Measurements from ENCODE around the gene GSS. TPM values are rescaled to one million over a fixed set of nuclear protein-coding genes. Genes with fewer than 3 reads are reported as not detected.

Gene GSS
- total and polyA plus RNA-seq, 4 experiments from 2014 or later = 32.2 to 43.3 (median 39.8) TPM

- H3K36me3 ChIP-seq (ENCODE audit: insufficient read depth, low read length) = peaks cover 54% of the 10 kb centered on the region
- H3K4me3 ChIP-seq (ENCODE audit: low read length in 2 of 2) = no peak overlapping the region
- intact Hi-C loops (cut with micrococcal nuclease) = no loop called here
- H3K27me3 Mint-ChIP-seq = no peaks in the 10 kb centered on the region
- no peaks in the 10 kb centered on the region for H3K9me3 ChIP-seq (ENCODE audit: control insufficient read depth in 1 of 2, low read length in 2 of 2)
- no peak for DNase-seq
- no peak overlapping the region for H3K4me3 Mint-ChIP-seq
- H3K4me1 Mint-ChIP-seq = peaks cover 2 to 8% (median 5%) of the 10 kb centered on the region in 4 donors
- no peaks in the 10 kb centered on the region for H3K27me3 ChIP-seq (ENCODE audit: insufficient read depth, low read length)
- peaks cover 0 to 3% (median 0%) of the 10 kb centered on the region in 8 donors for H3K9me3 Mint-ChIP-seq
- peaks cover 35 to 78% of the 10 kb centered on the region in 2 donors for H3K36me3 Mint-ChIP-seq
- peak overlapping the region in 1 of 7 donors; percentile 51 for H3K27ac Mint-ChIP-seq
- H3K4me1 ChIP-seq (ENCODE audit: insufficient read depth, low read length) = no peaks in the 10 kb centered on the region
- POLR2A ChIA-PET (ENCODE audit: partially characterized antibody) = no interaction called here
- CTCF ChIA-PET (ENCODE audit: partially characterized antibody) = interaction anchor here (1.1 to 1.7 kb wide), 3 partner anchors 121 to 167 kb away, joined by 3 to 5 read pairs (median 4); no protein-coding TSS in a partner anchor
- H3K27ac ChIP-seq (ENCODE audit: low read depth, low read length) = no peak overlapping the region
Measured at GRCh38 chr20:35001596-35002362, 46.2 kb upstream of the GSS start.

GRCh38 chr20:35000922-35001595 lies 45.5 kb upstream of the GSS start:
- peaks cover 2 to 8% (median 5%) of the 10 kb centered on the region in 4 donors for H3K4me1 Mint-ChIP-seq
- no peaks in the 10 kb centered on the region for H3K27me3 ChIP-seq (ENCODE audit: insufficient read depth, low read length)
- ChIA-PET CTCF (ENCODE audit: partially characterized antibody) (interaction anchor here (1.1 to 1.7 kb wide), 4 partner anchors 45 to 166 kb away, joined by 3 to 5 read pairs (median 4); partner anchors contain the start of genes GSS and MYH7B), POLR2A (ENCODE audit: partially characterized antibody) (interaction anchor here (0.8 kb wide), 1 partner anchor 10 kb away, joined by 3 read pairs; no protein-coding TSS in a partner anchor)
- no peak overlapping the region for H3K4me3 Mint-ChIP-seq
- peaks cover 34 to 78% of the 10 kb centered on the region in 2 donors for H3K36me3 Mint-ChIP-seq
- H3K27ac ChIP-seq (ENCODE audit: low read depth, low read length) = no peak overlapping the region
- H3K9me3 Mint-ChIP-seq = peaks cover 0 to 5% (median 0%) of the 10 kb centered on the region in 8 donors
- H3K4me3 ChIP-seq (ENCODE audit: low read length in 2 of 2) = no peak overlapping the region
- H3K4me1 ChIP-seq (ENCODE audit: insufficient read depth, low read length) = no peaks in the 10 kb centered on the region
- peaks cover 47% of the 10 kb centered on the region for H3K36me3 ChIP-seq (ENCODE audit: insufficient read depth, low read length)
- H3K27me3 Mint-ChIP-seq = no peaks in the 10 kb centered on the region
- no peak overlapping the region for H3K27ac Mint-ChIP-seq
- no peak for DNase-seq
- intact Hi-C loops (cut with micrococcal nuclease) = no loop called here
- no peaks in the 10 kb centered on the region for H3K9me3 ChIP-seq (ENCODE audit: control insufficient read depth in 1 of 2, low read length in 2 of 2)

- no peaks in the 10 kb centered on the region for H3K4me1 ChIP-seq (ENCODE audit: insufficient read depth, low read length)
- ChIA-PET POLR2A (ENCODE audit: partially characterized antibody) (interaction anchor here (0.8 kb wide), 1 partner anchor 11 kb away, joined by 3 read pairs; no protein-coding TSS in a partner anchor), CTCF (ENCODE audit: partially characterized antibody) (interaction anchor here (0.6 to 1.7 kb wide), 4 partner anchors 45 to 396 kb away, joined by 3 to 5 read pairs (median 4); partner anchors contain the start of genes GSS and MYH7B)
- no peaks in the 10 kb centered on the region for H3K9me3 ChIP-seq (ENCODE audit: control insufficient read depth in 1 of 2, low read length in 2 of 2)
- Mint-ChIP-seq H3K27ac (no peak overlapping the region), H3K4me3 (no peak overlapping the region), H3K27me3 (no peaks in the 10 kb centered on the region), H3K36me3 (peaks cover 37 to 77% of the 10 kb centered on the region in 2 donors), H3K9me3 (peaks cover 0 to 5% (median 0%) of the 10 kb centered on the region in 8 donors), H3K4me1 (peaks cover 2 to 8% (median 5%) of the 10 kb centered on the region in 4 donors)
- intact Hi-C loops (cut with micrococcal nuclease) = no loop called here
- no peak for DNase-seq
- H3K27me3 ChIP-seq (ENCODE audit: insufficient read depth, low read length) = no peaks in the 10 kb centered on the region
- H3K36me3 ChIP-seq (ENCODE audit: insufficient read depth, low read length) = peaks cover 44% of the 10 kb centered on the region
- no peak overlapping the region for H3K27ac ChIP-seq (ENCODE audit: low read depth, low read length)
- no peak overlapping the region for H3K4me3 ChIP-seq (ENCODE audit: low read length in 2 of 2)
Measured at GRCh38 chr20:35000311-35000921, 44.8 kb upstream of the GSS start.

GRCh38 chr20:34999782-35000181 lies 44.2 kb upstream of the GSS start:
- intact Hi-C loops (cut with micrococcal nuclease) = no loop called here
- no peak overlapping the region for H3K27ac Mint-ChIP-seq
- no peak for DNase-seq
- H3K27me3 Mint-ChIP-seq = no peaks in the 10 kb centered on the region
- H3K4me1 ChIP-seq (ENCODE audit: insufficient read depth, low read length) = no peaks in the 10 kb centered on the region
- peaks cover 37 to 74% of the 10 kb centered on the region in 2 donors for H3K36me3 Mint-ChIP-seq
- no peak overlapping the region for H3K4me3 Mint-ChIP-seq
- H3K9me3 Mint-ChIP-seq = peaks cover 0 to 5% (median 0%) of the 10 kb centered on the region in 8 donors
- H3K27me3 ChIP-seq (ENCODE audit: insufficient read depth, low read length) = no peaks in the 10 kb centered on the region
- no peak overlapping the region for H3K27ac ChIP-seq (ENCODE audit: low read depth, low read length)
- CTCF ChIA-PET (ENCODE audit: partially characterized antibody) = interaction anchor here (0.6 kb wide), 1 partner anchor 397 kb away, joined by 4 read pairs; no protein-coding TSS in a partner anchor
- POLR2A ChIA-PET (ENCODE audit: partially characterized antibody) = no interaction called here
- peaks cover 2 to 8% (median 5%) of the 10 kb centered on the region in 4 donors for H3K4me1 Mint-ChIP-seq
- peaks cover 37% of the 10 kb centered on the region for H3K36me3 ChIP-seq (ENCODE audit: insufficient read depth, low read length)
- H3K9me3 ChIP-seq (ENCODE audit: control insufficient read depth in 1 of 2, low read length in 2 of 2) = no peaks in the 10 kb centered on the region
- H3K4me3 ChIP-seq (ENCODE audit: low read length in 2 of 2) = no peak overlapping the region

GRCh38 chr20:34999021-34999451 lies 43.4 kb upstream of the GSS start:
- Histone ChIP-seq H3K4me3 (ENCODE audit: low read length in 2 of 2) (no peak overlapping the region), H3K27me3 (ENCODE audit: insufficient read depth, low read length) (no peaks in the 10 kb centered on the region), H3K36me3 (ENCODE audit: insufficient read depth, low read length) (peaks cover 30% of the 10 kb centered on the region), H3K4me1 (ENCODE audit: insufficient read depth, low read length) (no peaks in the 10 kb centered on the region), H3K27ac (ENCODE audit: low read depth, low read length) (no peak overlapping the region), H3K9me3 (ENCODE audit: control insufficient read depth in 1 of 2, low read length in 2 of 2) (no peaks in the 10 kb centered on the region)
- H3K4me1 Mint-ChIP-seq = peaks cover 2 to 8% (median 5%) of the 10 kb centered on the region in 4 donors
- H3K9me3 Mint-ChIP-seq = peaks cover 0 to 5% (median 0%) of the 10 kb centered on the region in 8 donors
- ChIA-PET CTCF (ENCODE audit: partially characterized antibody) (no interaction called here), POLR2A (ENCODE audit: partially characterized antibody) (interaction anchor here (0.7 kb wide), 1 partner anchor 163 kb away, joined by 4 read pairs; no protein-coding TSS in a partner anchor)
- no peak for DNase-seq
- no peak overlapping the region for H3K4me3 Mint-ChIP-seq
- intact Hi-C loops (cut with micrococcal nuclease) = no loop called here
- no peaks in the 10 kb centered on the region for H3K27me3 Mint-ChIP-seq
- H3K36me3 Mint-ChIP-seq = peaks cover 32 to 73% of the 10 kb centered on the region in 2 donors
- no peak overlapping the region for H3K27ac Mint-ChIP-seq

DNA sequence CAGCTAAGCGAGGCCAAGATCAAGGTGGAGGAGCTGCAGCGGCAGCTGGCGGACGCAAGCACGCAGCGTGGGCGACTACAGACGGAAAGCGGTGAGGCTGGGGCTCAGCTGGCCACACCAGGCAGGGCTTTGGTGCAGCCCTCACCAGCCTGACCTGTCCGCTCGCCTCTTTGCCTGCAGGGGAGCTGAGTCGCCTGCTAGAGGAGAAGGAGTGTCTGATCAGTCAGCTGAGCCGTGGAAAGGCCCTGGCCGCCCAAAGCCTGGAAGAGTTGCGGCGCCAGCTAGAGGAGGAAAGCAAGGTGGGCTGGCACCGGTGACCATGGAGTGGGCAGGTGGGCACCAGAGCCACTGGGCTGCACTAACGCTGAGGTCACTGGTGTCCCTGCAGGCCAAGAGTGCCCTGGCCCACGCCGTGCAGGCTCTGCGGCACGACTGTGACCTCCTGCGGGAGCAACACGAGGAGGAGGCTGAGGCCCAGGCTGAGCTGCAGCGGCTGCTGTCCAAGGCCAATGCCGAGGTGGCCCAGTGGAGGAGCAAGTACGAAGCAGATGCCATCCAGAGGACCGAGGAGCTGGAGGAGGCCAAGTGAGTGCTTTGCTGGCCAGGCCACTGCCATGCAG lies 42.8 kb upstream of the GSS start:
- no peaks in the 10 kb centered on the region for H3K4me1 ChIP-seq (ENCODE audit: insufficient read depth, low read length)
- no peak for DNase-seq
- no peaks in the 10 kb centered on the region for H3K9me3 ChIP-seq (ENCODE audit: control insufficient read depth in 1 of 2, low read length in 2 of 2)
- intact Hi-C loops (cut with micrococcal nuclease) = no loop called here
- POLR2A ChIA-PET (ENCODE audit: partially characterized antibody) = interaction anchor here (0.7 kb wide), 1 partner anchor 164 kb away, joined by 4 read pairs; no protein-coding TSS in a partner anchor
- H3K4me3 Mint-ChIP-seq = no peak overlapping the region
- H3K9me3 Mint-ChIP-seq = peaks cover 0 to 5% (median 0%) of the 10 kb centered on the region in 8 donors
- peaks cover 30 to 71% of the 10 kb centered on the region in 2 donors for H3K36me3 Mint-ChIP-seq
- H3K4me3 ChIP-seq (ENCODE audit: low read length in 2 of 2) = no peak overlapping the region
- CTCF ChIA-PET (ENCODE audit: partially characterized antibody) = no interaction called here
- no peaks in the 10 kb centered on the region for H3K27me3 Mint-ChIP-seq
- no peaks in the 10 kb centered on the region for H3K27me3 ChIP-seq (ENCODE audit: insufficient read depth, low read length)
- H3K4me1 Mint-ChIP-seq = peaks cover 2 to 8% (median 5%) of the 10 kb centered on the region in 4 donors
- H3K36me3 ChIP-seq (ENCODE audit: insufficient read depth, low read length) = peaks cover 25% of the 10 kb centered on the region
- H3K27ac ChIP-seq (ENCODE audit: low read depth, low read length) = no peak overlapping the region
- H3K27ac Mint-ChIP-seq = peak overlapping the region in 3 of 7 donors; percentile 21 to 59 (median 23)
